Liver (tissue), 3 donors: Measurements from ENCODE around the gene CD63.

Source experiments
- ATF3 ChIP-seq: IDR thresholded peaks from 2 replicates; pipeline ENCODE4 v1.6.1; 2016; ENCODE audit warnings: antibody characterized with exemption
- EGR1 ChIP-seq, 2 donors: IDR thresholded peaks; 2 replicates each; pipeline ENCODE4 v1.6.1; 2016 to 2018; ENCODE audit warnings: antibody characterized with exemption in 2 of 2, low read depth in 2 of 2
- FOXA1 ChIP-seq: IDR thresholded peaks from 2 replicates; pipeline ENCODE4 v1.6.1; 2016; ENCODE audit warnings: antibody characterized with exemption
- JUND ChIP-seq, 2 donors: IDR thresholded peaks; 2 replicates each; pipeline ENCODE4 v1.6.1; 2016; ENCODE audit warnings: antibody characterized with exemption in 2 of 2
- NR2F2 ChIP-seq: IDR thresholded peaks from 2 replicates; pipeline ENCODE4 v1.6.1; 2016; ENCODE audit warnings: antibody characterized with exemption
- RAD21 ChIP-seq, 2 donors: IDR thresholded peaks; 2 replicates each; pipeline ENCODE4 v1.6.1; 2016; ENCODE audit warnings: antibody characterized with exemption in 2 of 2, mild to moderate bottlenecking in 2 of 2
- REST ChIP-seq: IDR thresholded peaks from 2 replicates; pipeline ENCODE4 v1.6.1; 2016; ENCODE audit warnings: antibody characterized with exemption, mild to moderate bottlenecking
- SP1 ChIP-seq: IDR thresholded peaks from 2 replicates; pipeline ENCODE4 v1.6.1; 2018; ENCODE audit warnings: antibody characterized with exemption, mild to moderate bottlenecking
- TAF1 ChIP-seq: conservative IDR thresholded peaks from 2 replicates; pipeline ENCODE4 v1.6.1; 2016; ENCODE audit warnings: antibody characterized with exemption, mild to moderate bottlenecking
- YY1 ChIP-seq: IDR thresholded peaks from 2 replicates; pipeline ENCODE4 v1.6.1; 2016; ENCODE audit warnings: antibody characterized with exemption, mild to moderate bottlenecking
- TF ChIP-seq, protein P1 (sequence below): fragments of 150-350 bp; IDR thresholded peaks from 2 replicates; pipeline ENCODE4 v1.5.1; 2017; ENCODE audit warnings: improper control_type of control experiment, low read depth, low read length; ENCODE audit not compliant: missing input control
- TF ChIP-seq, protein P2 (sequence below): IDR thresholded peaks from 2 replicates; pipeline ENCODE4 v1.6.1; 2016; ENCODE audit warnings: antibody characterized with exemption
- donor health status: healthy.
- donor health status: healthy.

DNA sequence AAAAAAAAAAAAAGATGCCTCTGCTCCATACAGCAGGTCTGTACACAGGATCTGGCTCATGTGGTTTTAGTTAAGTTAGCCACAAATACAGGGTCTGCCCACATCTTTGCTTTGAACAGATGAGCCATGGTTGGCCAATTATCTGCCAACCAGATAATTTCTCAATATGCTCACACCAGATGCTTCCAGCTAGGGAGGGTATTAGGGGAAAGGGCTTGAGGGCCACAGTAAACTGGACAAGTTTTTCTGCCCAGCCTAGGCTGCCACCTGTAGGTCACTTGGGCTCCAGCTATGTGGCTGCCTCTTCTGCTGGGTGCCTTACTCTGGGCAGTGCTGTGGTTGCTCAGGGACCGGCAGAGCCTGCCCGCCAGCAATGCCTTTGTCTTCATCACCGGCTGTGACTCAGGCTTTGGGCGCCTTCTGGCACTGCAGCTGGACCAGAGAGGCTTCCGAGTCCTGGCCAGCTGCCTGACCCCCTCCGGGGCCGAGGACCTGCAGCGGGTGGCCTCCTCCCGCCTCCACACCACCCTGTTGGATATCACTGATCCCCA, 7.8 kb downstream of the CD63 start:
- TF ChIP-seq JUND (IDR thresholded peaks at IDR 0.05) = peak in 1 of 2 donors; percentile 35
- TF ChIP-seq, protein P1, sequence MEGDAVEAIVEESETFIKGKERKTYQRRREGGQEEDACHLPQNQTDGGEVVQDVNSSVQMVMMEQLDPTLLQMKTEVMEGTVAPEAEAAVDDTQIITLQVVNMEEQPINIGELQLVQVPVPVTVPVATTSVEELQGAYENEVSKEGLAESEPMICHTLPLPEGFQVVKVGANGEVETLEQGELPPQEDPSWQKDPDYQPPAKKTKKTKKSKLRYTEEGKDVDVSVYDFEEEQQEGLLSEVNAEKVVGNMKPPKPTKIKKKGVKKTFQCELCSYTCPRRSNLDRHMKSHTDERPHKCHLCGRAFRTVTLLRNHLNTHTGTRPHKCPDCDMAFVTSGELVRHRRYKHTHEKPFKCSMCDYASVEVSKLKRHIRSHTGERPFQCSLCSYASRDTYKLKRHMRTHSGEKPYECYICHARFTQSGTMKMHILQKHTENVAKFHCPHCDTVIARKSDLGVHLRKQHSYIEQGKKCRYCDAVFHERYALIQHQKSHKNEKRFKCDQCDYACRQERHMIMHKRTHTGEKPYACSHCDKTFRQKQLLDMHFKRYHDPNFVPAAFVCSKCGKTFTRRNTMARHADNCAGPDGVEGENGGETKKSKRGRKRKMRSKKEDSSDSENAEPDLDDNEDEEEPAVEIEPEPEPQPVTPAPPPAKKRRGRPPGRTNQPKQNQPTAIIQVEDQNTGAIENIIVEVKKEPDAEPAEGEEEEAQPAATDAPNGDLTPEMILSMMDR = peak; percentile 75
- no peak for TF ChIP-seq TAF1
- TF ChIP-seq EGR1 (IDR thresholded peaks at IDR 0.05; ENCODE audit: low read depth in 2 of 2) = no peak
- no peak for TF ChIP-seq REST
- TF ChIP-seq NR2F2 = no peak
- TF ChIP-seq SP1 = peak; percentile 58
- peak; percentile 56 for TF ChIP-seq YY1
- TF ChIP-seq, protein P2, sequence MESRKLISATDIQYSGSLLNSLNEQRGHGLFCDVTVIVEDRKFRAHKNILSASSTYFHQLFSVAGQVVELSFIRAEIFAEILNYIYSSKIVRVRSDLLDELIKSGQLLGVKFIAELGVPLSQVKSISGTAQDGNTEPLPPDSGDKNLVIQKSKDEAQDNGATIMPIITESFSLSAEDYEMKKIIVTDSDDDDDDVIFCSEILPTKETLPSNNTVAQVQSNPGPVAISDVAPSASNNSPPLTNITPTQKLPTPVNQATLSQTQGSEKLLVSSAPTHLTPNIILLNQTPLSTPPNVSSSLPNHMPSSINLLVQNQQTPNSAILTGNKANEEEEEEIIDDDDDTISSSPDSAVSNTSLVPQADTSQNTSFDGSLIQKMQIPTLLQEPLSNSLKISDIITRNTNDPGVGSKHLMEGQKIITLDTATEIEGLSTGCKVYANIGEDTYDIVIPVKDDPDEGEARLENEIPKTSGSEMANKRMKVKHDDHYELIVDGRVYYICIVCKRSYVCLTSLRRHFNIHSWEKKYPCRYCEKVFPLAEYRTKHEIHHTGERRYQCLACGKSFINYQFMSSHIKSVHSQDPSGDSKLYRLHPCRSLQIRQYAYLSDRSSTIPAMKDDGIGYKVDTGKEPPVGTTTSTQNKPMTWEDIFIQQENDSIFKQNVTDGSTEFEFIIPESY = peak; percentile 12
- no peak for TF ChIP-seq FOXA1
- no peak for TF ChIP-seq ATF3
- peak; percentile 87 to 91 for TF ChIP-seq RAD21 (IDR thresholded peaks at IDR 0.05)
